Measurements from ENCODE around the gene SAT1. TPM values are rescaled to one million over a fixed set of nuclear protein-coding genes. Genes with fewer than 3 reads are reported as not detected.

The SAT1 gene
- total RNA-seq, 1 experiment from 2014 or later = 55.2 TPM

DNA sequence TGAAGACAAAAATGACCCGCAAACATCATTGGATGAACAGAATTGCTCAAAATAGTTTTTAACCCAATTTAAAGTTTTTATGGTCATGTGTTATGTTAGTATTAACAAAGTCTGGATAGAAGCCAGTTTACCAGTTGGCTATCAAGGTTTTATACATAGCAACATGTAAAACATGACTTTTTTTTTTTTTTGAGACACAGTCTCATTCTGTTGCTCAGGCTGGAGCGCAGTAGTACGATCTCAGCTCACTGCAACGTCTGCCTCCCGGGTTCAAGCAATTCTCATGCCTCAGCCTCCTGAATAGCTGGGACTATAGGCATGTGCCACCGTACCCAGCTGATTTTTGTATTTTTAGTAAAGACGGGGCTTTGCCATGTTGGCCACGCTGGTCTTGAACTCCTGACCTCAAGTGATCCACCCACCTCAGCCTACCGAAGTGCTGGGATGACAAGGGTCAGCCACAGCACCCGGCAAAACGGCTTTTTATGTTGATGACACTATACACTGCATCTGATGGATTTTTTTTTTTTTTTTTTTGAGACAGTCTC is 3.4 kb downstream of the SAT1 start:
- Mint-ChIP-seq H3K27ac (no peak overlapping the region), H3K27me3 (ENCODE audit: low read depth) (no peaks in the 10 kb centered on the region), H3K4me1 (peaks cover 22 to 26% of the 10 kb centered on the region in 2 experiments), H3K9me3 (no peaks in the 10 kb centered on the region), H3K4me3 (no peak overlapping the region), H3K36me3 (ENCODE audit: insufficient read depth in 1 of 3, low read depth in 3 of 3) (peaks cover 8 to 24% (median 24%) of the 10 kb centered on the region in 3 experiments; a peak in 6 of 7 replicates)
- no peaks in the 10 kb centered on the region for H3K79me1 ChIP-seq (ENCODE audit: insufficient read depth, low read depth, low read length, poor library complexity, severe bottlenecking)
- H2BK15ac ChIP-seq (ENCODE audit: low read depth, low read length) = no peak overlapping the region
- H3K79me2 ChIP-seq (ENCODE audit: insufficient read depth, low read length) = no peaks in the 10 kb centered on the region
- no peaks in the 10 kb centered on the region for H4K20me1 ChIP-seq (ENCODE audit: control insufficient read depth, insufficient read depth, insufficient read length)
- TF ChIP-seq, protein P1, sequence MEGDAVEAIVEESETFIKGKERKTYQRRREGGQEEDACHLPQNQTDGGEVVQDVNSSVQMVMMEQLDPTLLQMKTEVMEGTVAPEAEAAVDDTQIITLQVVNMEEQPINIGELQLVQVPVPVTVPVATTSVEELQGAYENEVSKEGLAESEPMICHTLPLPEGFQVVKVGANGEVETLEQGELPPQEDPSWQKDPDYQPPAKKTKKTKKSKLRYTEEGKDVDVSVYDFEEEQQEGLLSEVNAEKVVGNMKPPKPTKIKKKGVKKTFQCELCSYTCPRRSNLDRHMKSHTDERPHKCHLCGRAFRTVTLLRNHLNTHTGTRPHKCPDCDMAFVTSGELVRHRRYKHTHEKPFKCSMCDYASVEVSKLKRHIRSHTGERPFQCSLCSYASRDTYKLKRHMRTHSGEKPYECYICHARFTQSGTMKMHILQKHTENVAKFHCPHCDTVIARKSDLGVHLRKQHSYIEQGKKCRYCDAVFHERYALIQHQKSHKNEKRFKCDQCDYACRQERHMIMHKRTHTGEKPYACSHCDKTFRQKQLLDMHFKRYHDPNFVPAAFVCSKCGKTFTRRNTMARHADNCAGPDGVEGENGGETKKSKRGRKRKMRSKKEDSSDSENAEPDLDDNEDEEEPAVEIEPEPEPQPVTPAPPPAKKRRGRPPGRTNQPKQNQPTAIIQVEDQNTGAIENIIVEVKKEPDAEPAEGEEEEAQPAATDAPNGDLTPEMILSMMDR (conservative IDR thresholded peaks at IDR 0.05) = no peak
- no peak overlapping the region for H4K91ac ChIP-seq (ENCODE audit: insufficient read length, low read depth, low read length)
- no peak overlapping the region for H2BK12ac ChIP-seq (ENCODE audit: insufficient read length, low read depth, low read length)
- DNase-seq = no peak
- H3K23me2 ChIP-seq (ENCODE audit: insufficient read length, low read depth, low read length, poor library complexity, severe bottlenecking) = peaks cover 3% of the 10 kb centered on the region
- no peak overlapping the region for H3K23ac ChIP-seq (ENCODE audit: insufficient read length, low read depth, low read length)
- no peak overlapping the region for H3K18ac ChIP-seq (ENCODE audit: insufficient read length, low read depth, low read length)
- H4K5ac ChIP-seq (ENCODE audit: insufficient read length, low read depth, low read length) = no peak overlapping the region
- no peaks in the 10 kb centered on the region for H3K4me1 ChIP-seq (ENCODE audit: insufficient read depth, low read length)
- no peaks in the 10 kb centered on the region for H3K9me3 ChIP-seq (ENCODE audit: control insufficient read depth, low read depth, low read length)
- no peak overlapping the region for H3K4me2 ChIP-seq (ENCODE audit: insufficient read depth, insufficient read length, low read length)
- H2BK20ac ChIP-seq (ENCODE audit: low read depth, low read length, poor library complexity, severe bottlenecking) = no peak overlapping the region
- no peak overlapping the region for H3K27ac ChIP-seq (ENCODE audit: insufficient read length, low read depth, low read length)
- no peak overlapping the region for H2BK5ac ChIP-seq (ENCODE audit: insufficient read length, low read length)
- no peak overlapping the region for H3K56ac ChIP-seq (ENCODE audit: insufficient read length, low read depth, low read length)
- H2AFZ ChIP-seq (ENCODE audit: low read length) = no peak overlapping the region
- H3T11ph ChIP-seq (ENCODE audit: low read length) = no peak overlapping the region
- H3K27me3 ChIP-seq (ENCODE audit: insufficient read depth, low read length) = no peaks in the 10 kb centered on the region
- WGBS (ENCODE audit: extremely low coverage, insufficient read length, low lambda C conversion rate) = no CpG with 5 or more reads among the region's 11 CpGs
- H2AK5ac ChIP-seq (ENCODE audit: insufficient read length, low read length) = no peak overlapping the region
- H3K4ac ChIP-seq (ENCODE audit: low read depth, low read length) = no peak overlapping the region
- H4K8ac ChIP-seq (replicated peaks; ENCODE audit: insufficient read length, low read depth, low read length) = no peak overlapping the region
- H2BK120ac ChIP-seq (ENCODE audit: low read depth, low read length, poor library complexity, severe bottlenecking) = no peak overlapping the region
- no peak overlapping the region for H3K14ac ChIP-seq (ENCODE audit: insufficient read depth, low read length)
- H3K9ac ChIP-seq (ENCODE audit: extremely low read depth, insufficient read length, low read length) = no peak overlapping the region

All from H9 (cell line).